SU-DHL-6 (cell line): Measurements from ENCODE around the gene LHX3.

ENCODE experiments used
- CTCF ChIP-seq: fragments of 200-600 bp; sonication (generic); IDR thresholded peaks from one replicate; pipeline ENCODE4 v1.5.1; 2017; ENCODE audit warnings: antibody characterized with exemption, mild to moderate bottlenecking, low read length, moderate library complexity; ENCODE audit not compliant: insufficient read depth, poor library complexity, severe bottlenecking
- EZH2phosphoT487 ChIP-seq: fragments of 200-600 bp; sonication (generic), shearing (Covaris generic); conservative IDR thresholded peaks from 2 replicates; pipeline ENCODE4 v1.6.1; 2018; ENCODE audit warnings: mild to moderate bottlenecking, antibody characterized with exemption, low read length, moderate library complexity, mixed read lengths

GRCh38 chr9:136216541-136217244 is 11.8 kb upstream of the LHX3 start:
- TF ChIP-seq CTCF (no peak), EZH2phosphoT487 (no peak)
